ENCODE measurements around the gene KDM2B.

KDM2B gene

GRCh38 chr12:121574025-121574424 lies 6.8 kb downstream of the KDM2B start:
- H3K36me3 ChIP-seq (ENCODE audit: control insufficient read depth, insufficient read depth, low read length): peaks cover 11% of the 10 kb centered on the region
- no peak overlapping the region for H3K4me3 ChIP-seq (ENCODE audit: low read length)
- no peaks in the 10 kb centered on the region for H3K27me3 ChIP-seq (ENCODE audit: insufficient read depth, low read length, poor library complexity)
- no peak overlapping the region for H3K4me2 ChIP-seq (ENCODE audit: low read length)
- WGBS (ENCODE audit: extremely low coverage, insufficient coverage, low lambda C conversion rate): no CpG with 5 or more reads among the region's 11 CpGs
- peaks cover 34% of the 10 kb centered on the region for H3K79me2 ChIP-seq (ENCODE audit: control insufficient read depth, insufficient read depth, low read length)
- H3K79me1 ChIP-seq (ENCODE audit: low read length): peaks cover 7% of the 10 kb centered on the region
- peaks cover 6% of the 10 kb centered on the region for H3K4me1 ChIP-seq (ENCODE audit: control insufficient read depth, low read depth, low read length)
- H2BK15ac ChIP-seq (replicated peaks; ENCODE audit: low read depth): no peak overlapping the region
- H3K9ac ChIP-seq (ENCODE audit: low read length): no peak overlapping the region
- no peak overlapping the region for H3K18ac ChIP-seq (ENCODE audit: low read length)
- no peak overlapping the region for H4K8ac ChIP-seq (ENCODE audit: low read depth, low read length)
- no peak overlapping the region for H3K23ac ChIP-seq (ENCODE audit: low read length)
- no peak overlapping the region for H2AK5ac ChIP-seq (ENCODE audit: low read length)
- H2BK120ac ChIP-seq (ENCODE audit: low read depth, low read length): no peak overlapping the region
- no peak overlapping the region for H3K56ac ChIP-seq (ENCODE audit: low read length)
- H3K27ac ChIP-seq (ENCODE audit: low read depth, low read length): no peak overlapping the region
- no peak overlapping the region for H4K5ac ChIP-seq (ENCODE audit: low read length)
- H2BK5ac ChIP-seq (ENCODE audit: low read length): no peak overlapping the region
- DNase-seq: no peak
- no peak overlapping the region for H3K4ac ChIP-seq (ENCODE audit: low read depth, low read length)

GRCh38 chr12:121571920-121572319 lies 8.9 kb downstream of the KDM2B start:
- Histone ChIP-seq H3K79me2 (ENCODE audit: control insufficient read depth, insufficient read depth, low read length) (peaks cover 36% of the 10 kb centered on the region), H4K8ac (ENCODE audit: low read depth, low read length) (no peak overlapping the region), H3K79me1 (ENCODE audit: low read length) (peaks cover 10% of the 10 kb centered on the region), H2BK120ac (ENCODE audit: low read depth, low read length) (no peak overlapping the region), H3K4me1 (ENCODE audit: control insufficient read depth, low read depth, low read length) (peaks cover 6% of the 10 kb centered on the region), H3K36me3 (ENCODE audit: control insufficient read depth, insufficient read depth, low read length) (peaks cover 11% of the 10 kb centered on the region), H3K23ac (ENCODE audit: low read length) (no peak overlapping the region), H3K18ac (ENCODE audit: low read length) (no peak overlapping the region), H3K27me3 (ENCODE audit: insufficient read depth, low read length, poor library complexity) (no peaks in the 10 kb centered on the region), H3K4ac (ENCODE audit: low read depth, low read length) (no peak overlapping the region), H3K56ac (ENCODE audit: low read length) (no peak overlapping the region), H3K9ac (ENCODE audit: low read length) (no peak overlapping the region), H3K4me3 (ENCODE audit: low read length) (no peak overlapping the region), H4K5ac (ENCODE audit: low read length) (no peak overlapping the region), H2AK5ac (ENCODE audit: low read length) (no peak overlapping the region), H3K4me2 (ENCODE audit: low read length) (no peak overlapping the region), H2BK15ac (replicated peaks; ENCODE audit: low read depth) (no peak overlapping the region), H3K27ac (ENCODE audit: low read depth, low read length) (no peak overlapping the region), H2BK5ac (ENCODE audit: low read length) (no peak overlapping the region)
- DNase-seq: no peak
- WGBS (ENCODE audit: extremely low coverage, insufficient coverage, low lambda C conversion rate): no CpG with 5 or more reads among the region's 9 CpGs

GRCh38 chr12:121570467-121571283 lies 10.1 kb downstream of the KDM2B start:
- WGBS (ENCODE audit: extremely low coverage, insufficient coverage, low lambda C conversion rate): no CpG with 5 or more reads among the region's 5 CpGs
- Histone ChIP-seq H2BK15ac (replicated peaks; ENCODE audit: low read depth) (no peak overlapping the region), H3K4me2 (ENCODE audit: low read length) (no peak overlapping the region), H3K4me1 (ENCODE audit: control insufficient read depth, low read depth, low read length) (peaks cover 3% of the 10 kb centered on the region), H3K36me3 (ENCODE audit: control insufficient read depth, insufficient read depth, low read length) (peaks cover 11% of the 10 kb centered on the region), H3K27me3 (ENCODE audit: insufficient read depth, low read length, poor library complexity) (no peaks in the 10 kb centered on the region), H3K27ac (ENCODE audit: low read depth, low read length) (no peak overlapping the region), H2BK120ac (ENCODE audit: low read depth, low read length) (no peak overlapping the region), H3K4ac (ENCODE audit: low read depth, low read length) (no peak overlapping the region), H3K18ac (ENCODE audit: low read length) (no peak overlapping the region), H3K56ac (ENCODE audit: low read length) (no peak overlapping the region), H3K23ac (ENCODE audit: low read length) (no peak overlapping the region), H4K5ac (ENCODE audit: low read length) (no peak overlapping the region), H3K79me1 (ENCODE audit: low read length) (peaks cover 10% of the 10 kb centered on the region), H2AK5ac (ENCODE audit: low read length) (no peak overlapping the region), H3K9ac (ENCODE audit: low read length) (no peak overlapping the region), H3K4me3 (ENCODE audit: low read length) (no peak overlapping the region), H3K79me2 (ENCODE audit: control insufficient read depth, insufficient read depth, low read length) (peaks cover 29% of the 10 kb centered on the region), H2BK5ac (ENCODE audit: low read length) (no peak overlapping the region), H4K8ac (ENCODE audit: low read depth, low read length) (no peak overlapping the region)
- no peak for DNase-seq

GRCh38 chr12:121568971-121569751 lies 11.7 kb downstream of the KDM2B start:
- H2BK120ac ChIP-seq (ENCODE audit: low read depth, low read length): no peak overlapping the region
- H3K18ac ChIP-seq (ENCODE audit: low read length): no peak overlapping the region
- no CpG with 5 or more reads among the region's 13 CpGs for WGBS (ENCODE audit: extremely low coverage, insufficient coverage, low lambda C conversion rate)
- no peak overlapping the region for H2AK5ac ChIP-seq (ENCODE audit: low read length)
- no peak overlapping the region for H3K4me2 ChIP-seq (ENCODE audit: low read length)
- no peak overlapping the region for H3K23ac ChIP-seq (ENCODE audit: low read length)
- H3K4me3 ChIP-seq (ENCODE audit: low read length): no peak overlapping the region
- H3K27me3 ChIP-seq (ENCODE audit: insufficient read depth, low read length, poor library complexity): no peaks in the 10 kb centered on the region
- peaks cover 16% of the 10 kb centered on the region for H3K79me2 ChIP-seq (ENCODE audit: control insufficient read depth, insufficient read depth, low read length)
- no peak overlapping the region for H2BK5ac ChIP-seq (ENCODE audit: low read length)
- peak; percentile 60 for DNase-seq
- H3K56ac ChIP-seq (ENCODE audit: low read length): no peak overlapping the region
- H3K4me1 ChIP-seq (ENCODE audit: control insufficient read depth, low read depth, low read length): no peaks in the 10 kb centered on the region
- H3K27ac ChIP-seq (ENCODE audit: low read depth, low read length): no peak overlapping the region
- H3K4ac ChIP-seq (ENCODE audit: low read depth, low read length): no peak overlapping the region
- peaks cover 5% of the 10 kb centered on the region for H3K36me3 ChIP-seq (ENCODE audit: control insufficient read depth, insufficient read depth, low read length)
- no peak overlapping the region for H4K5ac ChIP-seq (ENCODE audit: low read length)
- no peak overlapping the region for H2BK15ac ChIP-seq (replicated peaks; ENCODE audit: low read depth)
- H3K79me1 ChIP-seq (ENCODE audit: low read length): peaks cover 3% of the 10 kb centered on the region
- H4K8ac ChIP-seq (ENCODE audit: low read depth, low read length): no peak overlapping the region
- no peak overlapping the region for H3K9ac ChIP-seq (ENCODE audit: low read length)

DNA sequence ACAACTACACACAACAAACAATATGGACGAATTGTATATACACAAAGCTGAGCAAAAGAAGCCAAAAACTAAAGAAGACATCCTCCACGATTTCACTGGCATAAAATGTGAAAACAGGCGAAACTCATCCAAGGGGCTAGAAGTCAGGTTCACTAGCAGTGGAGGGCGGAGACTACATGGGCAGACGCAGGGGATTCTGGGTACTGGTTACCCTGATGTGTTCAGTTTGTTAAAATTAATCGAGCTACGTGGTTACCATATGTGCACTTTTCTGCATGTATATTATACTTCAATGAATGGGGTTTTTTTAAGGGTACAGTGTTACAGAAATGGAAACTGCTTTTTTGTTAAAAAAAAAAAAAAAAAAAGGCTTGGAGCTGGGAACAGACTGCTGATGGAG lies 12.3 kb downstream of the KDM2B start:
- no peak overlapping the region for H4K8ac ChIP-seq (ENCODE audit: low read depth, low read length)
- H3K27me3 ChIP-seq (ENCODE audit: insufficient read depth, low read length, poor library complexity): no peaks in the 10 kb centered on the region
- H3K18ac ChIP-seq (ENCODE audit: low read length): no peak overlapping the region
- no peak overlapping the region for H3K56ac ChIP-seq (ENCODE audit: low read length)
- H3K4me3 ChIP-seq (ENCODE audit: low read length): no peak overlapping the region
- no peak overlapping the region for H4K5ac ChIP-seq (ENCODE audit: low read length)
- DNase-seq: no peak
- no peak overlapping the region for H3K23ac ChIP-seq (ENCODE audit: low read length)
- H3K79me2 ChIP-seq (ENCODE audit: control insufficient read depth, insufficient read depth, low read length): peaks cover 14% of the 10 kb centered on the region
- H2BK120ac ChIP-seq (ENCODE audit: low read depth, low read length): no peak overlapping the region
- H3K27ac ChIP-seq (ENCODE audit: low read depth, low read length): no peak overlapping the region
- H2AK5ac ChIP-seq (ENCODE audit: low read length): no peak overlapping the region
- H3K36me3 ChIP-seq (ENCODE audit: control insufficient read depth, insufficient read depth, low read length): peaks cover 2% of the 10 kb centered on the region
- H3K4me1 ChIP-seq (ENCODE audit: control insufficient read depth, low read depth, low read length): no peaks in the 10 kb centered on the region
- no CpG with 5 or more reads among the region's 7 CpGs for WGBS (ENCODE audit: extremely low coverage, insufficient coverage, low lambda C conversion rate)
- no peak overlapping the region for H3K4ac ChIP-seq (ENCODE audit: low read depth, low read length)
- no peak overlapping the region for H3K9ac ChIP-seq (ENCODE audit: low read length)
- H3K79me1 ChIP-seq (ENCODE audit: low read length): peaks cover 3% of the 10 kb centered on the region
- no peak overlapping the region for H3K4me2 ChIP-seq (ENCODE audit: low read length)
- H2BK15ac ChIP-seq (replicated peaks; ENCODE audit: low read depth): no peak overlapping the region
- no peak overlapping the region for H2BK5ac ChIP-seq (ENCODE audit: low read length)
